GM21825 (cell line): ENCODE measurements around the gene AIFM1.
"Not testable (repeated sequence)": the region's sequence is repeated elsewhere in the genome, so short reads cannot be mapped to it uniquely, and the experiment has no call there.

Experiments
- ATAC-seq: cut with Tn5 transposase; IDR thresholded peaks from one replicate; pipeline ENCODE4 v1.9.1; 2021; ENCODE audit warnings: mild to moderate bottlenecking, moderate library complexity; ENCODE audit not compliant: unreplicated experiment

AIFM1 gene

GRCh38 chrX:130120746-130121504, 44.7 kb downstream of the AIFM1 start:
- peak; percentile 54 for ATAC-seq

- ATAC-seq, result peak; percentile 35
These were observed 45.3 kb downstream of the AIFM1 start for GRCh38 chrX:130120321-130120731.

GRCh38 chrX:130119312-130119898, 46.2 kb downstream of the AIFM1 start:
- ATAC-seq, result no peak

- ATAC-seq, result no peak
These were observed 47.0 kb downstream of the AIFM1 start for GRCh38 chrX:130118441-130119311.

- no peak for ATAC-seq
These were observed 48.5 kb downstream of the AIFM1 start for GRCh38 chrX:130117166-130117565.

- not testable (repeated sequence) for ATAC-seq
These were observed 50.3 kb downstream of the AIFM1 start for GRCh38 chrX:130115119-130115885.

- ATAC-seq, result no peak
These were observed 51.5 kb downstream of the AIFM1 start for GRCh38 chrX:130114141-130114588.

- ATAC-seq, result no peak
These were observed 54.2 kb downstream of the AIFM1 start for GRCh38 chrX:130111220-130112154.

- ATAC-seq, result no peak
These were observed 55.0 kb downstream of the AIFM1 start, which contains the start of gene ELF4 for GRCh38 chrX:130110379-130111219. TSS of gene ELF4 (minus strand) at chrX:130110497. CDS start at chrX:130081330, 29,167 bp downstream.

- ATAC-seq, result no peak
These were observed 55.9 kb downstream of the AIFM1 start for GRCh38 chrX:130109429-130110378.

- peak; percentile 66 for ATAC-seq
These were observed 56.8 kb downstream of the AIFM1 start for GRCh38 chrX:130108647-130109428.

- ATAC-seq, result no peak
These were observed 59.6 kb downstream of the AIFM1 start for GRCh38 chrX:130106071-130106470.

- ATAC-seq, result no peak
These were observed 60.4 kb downstream of the AIFM1 start for GRCh38 chrX:130105244-130105643.

GRCh38 chrX:130103605-130104004, 62.0 kb downstream of the AIFM1 start:
- no peak for ATAC-seq

GRCh38 chrX:130100180-130100579, 65.5 kb downstream of the AIFM1 start:
- no peak for ATAC-seq

GRCh38 chrX:130098210-130098552, 67.5 kb downstream of the AIFM1 start:
- ATAC-seq, result no peak
